Dendritic cell treated with granulocyte-macrophage colony-stimulating factor and Interleukin-4, amounts not matched to agents 40 ng/mL and 50 ng/mL, for 4 days (primary cell): ENCODE measurements around the gene SLC39A11.
"Not testable (repeated sequence)": the region's sequence is repeated elsewhere in the genome, so short reads cannot be mapped to it uniquely, and the experiment has no call there.

Source experiments
- H3K27ac Mint-ChIP-seq: one replicate; pipeline ENCODE4 v1.8.0; 2022; ENCODE audit warnings: mild to moderate bottlenecking, mixed read lengths
- H3K27me3 Mint-ChIP-seq: one replicate; pipeline ENCODE4 v1.8.0; 2022; ENCODE audit warnings: mild to moderate bottlenecking, mixed read lengths
- H3K36me3 Mint-ChIP-seq: one replicate; pipeline ENCODE4 v1.8.0; 2022; ENCODE audit warnings: low read depth, mixed read lengths
- H3K4me1 Mint-ChIP-seq: one replicate; pipeline ENCODE4 v1.8.0; 2022; ENCODE audit warnings: low read depth, mixed read lengths
- H3K4me3 Mint-ChIP-seq: one replicate; pipeline ENCODE4 v1.8.0; 2022; ENCODE audit warnings: mild to moderate bottlenecking, moderate library complexity, mixed read lengths
- H3K9me3 Mint-ChIP-seq: one replicate; pipeline ENCODE4 v1.8.0; 2022; ENCODE audit warnings: mixed read lengths
- intact Hi-C: fragments of 100-400 bp; cut with micrococcal nuclease; formaldehyde crosslinking; loops from one replicate; pipeline ENCODE4 v1.15.0; 2022

SLC39A11 gene

GRCh38 chr17:72643575-72644216, 448.8 kb downstream of the SLC39A11 start:
- H3K4me3 Mint-ChIP-seq = no peak overlapping the region
- H3K4me1 Mint-ChIP-seq = peaks cover 24% of the 10 kb centered on the region
- intact Hi-C loops = no loop called here
- peaks cover 30% of the 10 kb centered on the region for H3K27me3 Mint-ChIP-seq
- peaks cover 35% of the 10 kb centered on the region for H3K36me3 Mint-ChIP-seq
- no peak overlapping the region for H3K27ac Mint-ChIP-seq
- no peaks in the 10 kb centered on the region for H3K9me3 Mint-ChIP-seq

GRCh38 chr17:72642720-72643119, 449.8 kb downstream of the SLC39A11 start:
- H3K36me3 Mint-ChIP-seq = peaks cover 29% of the 10 kb centered on the region
- no peak overlapping the region for H3K4me3 Mint-ChIP-seq
- no peaks in the 10 kb centered on the region for H3K9me3 Mint-ChIP-seq
- H3K4me1 Mint-ChIP-seq = peaks cover 24% of the 10 kb centered on the region
- no peak overlapping the region for H3K27ac Mint-ChIP-seq
- intact Hi-C loops = no loop called here
- peaks cover 30% of the 10 kb centered on the region for H3K27me3 Mint-ChIP-seq

- Mint-ChIP-seq H3K4me1 (peaks cover 18% of the 10 kb centered on the region), H3K27me3 (peaks cover 30% of the 10 kb centered on the region), H3K4me3 (no peak overlapping the region), H3K36me3 (peaks cover 8% of the 10 kb centered on the region), H3K9me3 (no peaks in the 10 kb centered on the region), H3K27ac (no peak overlapping the region)
- intact Hi-C loops = no loop called here
Measured at GRCh38 chr17:72640415-72641165, 451.9 kb downstream of the SLC39A11 start.

- intact Hi-C loops = no loop called here
- Mint-ChIP-seq H3K4me1 (peaks cover 13% of the 10 kb centered on the region), H3K9me3 (no peaks in the 10 kb centered on the region), H3K36me3 (peaks cover 4% of the 10 kb centered on the region), H3K4me3 (no peak overlapping the region), H3K27ac (no peak overlapping the region), H3K27me3 (peaks cover 33% of the 10 kb centered on the region)
Measured at GRCh38 chr17:72639711-72640110, 452.8 kb downstream of the SLC39A11 start.

- H3K36me3 Mint-ChIP-seq, intact Hi-C loops, H3K4me1 Mint-ChIP-seq, H3K9me3 Mint-ChIP-seq, H3K4me3 Mint-ChIP-seq, H3K27ac Mint-ChIP-seq: not testable (repeated sequence)
- peaks cover 33% of the 10 kb centered on the region for H3K27me3 Mint-ChIP-seq
Measured at GRCh38 chr17:72638932-72639331, 453.6 kb downstream of the SLC39A11 start.

GRCh38 chr17:72635034-72635635, 457.4 kb downstream of the SLC39A11 start:
- Mint-ChIP-seq H3K27me3 (peaks cover 15% of the 10 kb centered on the region), H3K27ac (no peak overlapping the region), H3K9me3 (no peaks in the 10 kb centered on the region), H3K4me3 (no peak overlapping the region), H3K4me1 (no peaks in the 10 kb centered on the region), H3K36me3 (no peaks in the 10 kb centered on the region)
- intact Hi-C loops = no loop called here

- no peaks in the 10 kb centered on the region for H3K4me1 Mint-ChIP-seq
- H3K27ac Mint-ChIP-seq = no peak overlapping the region
- H3K36me3 Mint-ChIP-seq = no peaks in the 10 kb centered on the region
- H3K9me3 Mint-ChIP-seq = no peaks in the 10 kb centered on the region
- no peak overlapping the region for H3K4me3 Mint-ChIP-seq
- H3K27me3 Mint-ChIP-seq = peaks cover 11% of the 10 kb centered on the region
- intact Hi-C loops = no loop called here
Measured at GRCh38 chr17:72634621-72635020, 457.9 kb downstream of the SLC39A11 start.

GRCh38 chr17:72631949-72632684, 460.4 kb downstream of the SLC39A11 start:
- no peak overlapping the region for H3K27ac Mint-ChIP-seq
- H3K27me3 Mint-ChIP-seq = peaks cover 12% of the 10 kb centered on the region
- H3K9me3 Mint-ChIP-seq = peaks cover 1% of the 10 kb centered on the region
- H3K36me3 Mint-ChIP-seq = no peaks in the 10 kb centered on the region
- no peaks in the 10 kb centered on the region for H3K4me1 Mint-ChIP-seq
- intact Hi-C loops = no loop called here
- H3K4me3 Mint-ChIP-seq = no peak overlapping the region

GRCh38 chr17:72631568-72631948, 460.9 kb downstream of the SLC39A11 start:
- Mint-ChIP-seq H3K36me3 (no peaks in the 10 kb centered on the region), H3K27me3 (peaks cover 12% of the 10 kb centered on the region), H3K4me3 (no peak overlapping the region), H3K4me1 (no peaks in the 10 kb centered on the region), H3K27ac (no peak overlapping the region), H3K9me3 (peaks cover 7% of the 10 kb centered on the region)
- intact Hi-C loops = no loop called here

- H3K4me1 Mint-ChIP-seq = no peaks in the 10 kb centered on the region
- H3K36me3 Mint-ChIP-seq = no peaks in the 10 kb centered on the region
- H3K9me3 Mint-ChIP-seq = peaks cover 24% of the 10 kb centered on the region
- intact Hi-C loops = no loop called here
- no peak overlapping the region for H3K27ac Mint-ChIP-seq
- no peak overlapping the region for H3K4me3 Mint-ChIP-seq
- peaks cover 41% of the 10 kb centered on the region for H3K27me3 Mint-ChIP-seq
Measured at GRCh38 chr17:72624652-72625051, 467.8 kb downstream of the SLC39A11 start.

- Mint-ChIP-seq H3K27me3 (peaks cover 43% of the 10 kb centered on the region), H3K9me3 (peaks cover 24% of the 10 kb centered on the region), H3K4me1 (no peaks in the 10 kb centered on the region), H3K36me3 (no peaks in the 10 kb centered on the region), H3K27ac (no peak overlapping the region), H3K4me3 (no peak overlapping the region)
- intact Hi-C loops = no loop called here
Measured at GRCh38 chr17:72624226-72624625, 468.3 kb downstream of the SLC39A11 start.

GRCh38 chr17:72622661-72623433, 469.6 kb downstream of the SLC39A11 start:
- Mint-ChIP-seq H3K27ac (no peak overlapping the region), H3K27me3 (peaks cover 48% of the 10 kb centered on the region), H3K36me3 (no peaks in the 10 kb centered on the region), H3K4me3 (no peak overlapping the region), H3K9me3 (peaks cover 24% of the 10 kb centered on the region), H3K4me1 (peaks cover 5% of the 10 kb centered on the region)
- intact Hi-C loops = no loop called here

- intact Hi-C loops = no loop called here
- no peak overlapping the region for H3K4me3 Mint-ChIP-seq
- no peaks in the 10 kb centered on the region for H3K36me3 Mint-ChIP-seq
- peaks cover 2% of the 10 kb centered on the region for H3K9me3 Mint-ChIP-seq
- H3K27ac Mint-ChIP-seq = no peak overlapping the region
- peaks cover 5% of the 10 kb centered on the region for H3K4me1 Mint-ChIP-seq
- peaks cover 62% of the 10 kb centered on the region for H3K27me3 Mint-ChIP-seq
Measured at GRCh38 chr17:72619976-72620650, 472.4 kb downstream of the SLC39A11 start.
